Measurements from ENCODE around the gene SLC4A1.

SLC4A1 gene

DNA sequence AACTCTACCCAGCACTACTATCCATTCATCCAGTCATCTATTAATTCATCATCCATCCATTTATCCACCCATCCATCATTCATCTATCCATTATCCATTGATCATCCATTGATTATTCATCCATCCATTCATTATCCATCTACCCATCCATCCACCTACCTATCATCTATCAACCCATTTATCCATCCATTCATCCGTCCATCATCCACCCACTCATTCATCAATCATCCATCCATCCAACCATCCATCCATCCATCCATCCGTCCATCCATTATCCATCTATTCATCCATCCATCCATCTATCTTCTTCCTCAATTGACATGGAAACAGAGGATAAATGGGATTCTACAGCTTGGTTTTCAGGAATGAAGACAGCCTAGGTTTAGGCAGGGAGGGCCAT is 12.0 kb downstream of the SLC4A1 start:
- TF ChIP-seq EZH2phosphoT487 (IDR thresholded peaks at IDR 0.05; ENCODE audit: low read length) (no peak), EZH2 (optimal IDR thresholded peaks at IDR 0.05; ENCODE audit: low read depth, low read length) (no peak)
- TF ChIP-seq, protein P1, sequence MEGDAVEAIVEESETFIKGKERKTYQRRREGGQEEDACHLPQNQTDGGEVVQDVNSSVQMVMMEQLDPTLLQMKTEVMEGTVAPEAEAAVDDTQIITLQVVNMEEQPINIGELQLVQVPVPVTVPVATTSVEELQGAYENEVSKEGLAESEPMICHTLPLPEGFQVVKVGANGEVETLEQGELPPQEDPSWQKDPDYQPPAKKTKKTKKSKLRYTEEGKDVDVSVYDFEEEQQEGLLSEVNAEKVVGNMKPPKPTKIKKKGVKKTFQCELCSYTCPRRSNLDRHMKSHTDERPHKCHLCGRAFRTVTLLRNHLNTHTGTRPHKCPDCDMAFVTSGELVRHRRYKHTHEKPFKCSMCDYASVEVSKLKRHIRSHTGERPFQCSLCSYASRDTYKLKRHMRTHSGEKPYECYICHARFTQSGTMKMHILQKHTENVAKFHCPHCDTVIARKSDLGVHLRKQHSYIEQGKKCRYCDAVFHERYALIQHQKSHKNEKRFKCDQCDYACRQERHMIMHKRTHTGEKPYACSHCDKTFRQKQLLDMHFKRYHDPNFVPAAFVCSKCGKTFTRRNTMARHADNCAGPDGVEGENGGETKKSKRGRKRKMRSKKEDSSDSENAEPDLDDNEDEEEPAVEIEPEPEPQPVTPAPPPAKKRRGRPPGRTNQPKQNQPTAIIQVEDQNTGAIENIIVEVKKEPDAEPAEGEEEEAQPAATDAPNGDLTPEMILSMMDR (IDR thresholded peaks at IDR 0.05; ENCODE audit: low read length), result no peak

DNA sequence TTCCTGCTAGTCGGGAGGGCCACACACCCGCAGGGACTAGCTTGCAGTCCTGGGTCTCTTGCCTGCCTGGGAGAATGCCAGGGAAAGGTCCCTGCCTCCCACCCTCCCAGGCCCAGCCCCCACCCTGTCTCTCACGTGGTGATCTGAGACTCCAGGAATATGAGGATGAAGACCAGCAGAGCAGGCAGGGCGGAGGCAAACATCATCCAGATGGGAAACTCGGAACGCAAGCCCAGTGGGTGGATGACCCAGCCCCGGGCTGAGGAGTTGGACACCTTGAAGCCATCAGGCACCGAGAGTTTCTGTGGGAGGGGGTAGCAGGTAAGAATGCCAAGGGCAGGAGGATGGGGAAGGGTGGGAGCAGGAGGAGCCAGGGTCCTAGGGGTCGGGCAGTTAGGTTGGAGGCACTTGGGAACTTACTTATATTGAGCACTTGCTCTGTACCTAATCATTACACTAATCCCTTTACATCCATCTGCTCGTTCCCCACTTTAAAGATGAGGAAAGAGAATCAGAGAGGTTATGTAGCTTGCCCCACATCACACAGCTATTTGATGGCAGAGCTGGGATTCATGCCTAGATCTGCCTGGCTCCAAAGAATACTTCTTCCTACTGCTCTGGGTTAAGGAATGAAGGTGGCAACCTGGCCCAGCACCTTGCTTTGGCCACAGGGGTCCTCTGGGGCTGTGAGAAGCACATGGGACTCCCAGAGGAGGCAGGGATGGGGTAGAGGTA is 13.4 kb downstream of the SLC4A1 start:
- Histone ChIP-seq H2AFZ (ENCODE audit: low read length) (no peak overlapping the region), H3F3A (ENCODE audit: insufficient read depth, low read length) (no peaks in the 10 kb centered on the region), H3K4me2 (ENCODE audit: low read depth, low read length) (no peak overlapping the region), H3K4me1 (ENCODE audit: low read length) (no peaks in the 10 kb centered on the region), H3K36me3 (replicated peaks; ENCODE audit: insufficient read depth, low read length) (no peaks in the 10 kb centered on the region), H3K79me2 (ENCODE audit: low read length) (no peaks in the 10 kb centered on the region), H3K27ac (ENCODE audit: low read length) (no peak overlapping the region), H3K9me2 (replicated peaks; ENCODE audit: insufficient read depth, low read length) (no peaks in the 10 kb centered on the region), H3K4me3 (ENCODE audit: low read length) (no peak overlapping the region), H3K27me3 (replicated peaks; ENCODE audit: insufficient read depth, low read length) (peaks cover 23% of the 10 kb centered on the region), H3K9ac (ENCODE audit: low read length) (no peak overlapping the region), H4K20me1 (ENCODE audit: insufficient read depth, low read length) (no peaks in the 10 kb centered on the region), H3K9me3 (replicated peaks; ENCODE audit: insufficient read depth, low read length) (no peaks in the 10 kb centered on the region)
- TF ChIP-seq EZH2phosphoT487 (IDR thresholded peaks at IDR 0.05; ENCODE audit: low read length) (no peak), EZH2 (optimal IDR thresholded peaks at IDR 0.05; ENCODE audit: low read depth, low read length) (no peak)
- TF ChIP-seq, protein P1 (IDR thresholded peaks at IDR 0.05; ENCODE audit: low read length), result no peak
- no peak for DNase-seq

More for the DNA sequence above, 12.0 kb downstream of the SLC4A1 start:
- H3K4me3 ChIP-seq (ENCODE audit: low read length), result no peak overlapping the region
- no peak for DNase-seq
- H3K27ac ChIP-seq (ENCODE audit: low read length), result no peak overlapping the region
- H3K4me2 ChIP-seq (ENCODE audit: low read depth, low read length), result no peak overlapping the region
- H3K9ac ChIP-seq (ENCODE audit: low read length), result no peak overlapping the region
- no peaks in the 10 kb centered on the region for H3K9me3 ChIP-seq (replicated peaks; ENCODE audit: insufficient read depth, low read length)
- H3K27me3 ChIP-seq (replicated peaks; ENCODE audit: insufficient read depth, low read length), result peaks cover 23% of the 10 kb centered on the region
- H3K79me2 ChIP-seq (ENCODE audit: low read length), result no peaks in the 10 kb centered on the region
- no peaks in the 10 kb centered on the region for H3K9me2 ChIP-seq (replicated peaks; ENCODE audit: insufficient read depth, low read length)
- H2AFZ ChIP-seq (ENCODE audit: low read length), result no peak overlapping the region
- H3F3A ChIP-seq (ENCODE audit: insufficient read depth, low read length), result no peaks in the 10 kb centered on the region
- no peaks in the 10 kb centered on the region for H3K4me1 ChIP-seq (ENCODE audit: low read length)
- no peaks in the 10 kb centered on the region for H3K36me3 ChIP-seq (replicated peaks; ENCODE audit: insufficient read depth, low read length)
- H4K20me1 ChIP-seq (ENCODE audit: insufficient read depth, low read length), result no peaks in the 10 kb centered on the region

DNA sequence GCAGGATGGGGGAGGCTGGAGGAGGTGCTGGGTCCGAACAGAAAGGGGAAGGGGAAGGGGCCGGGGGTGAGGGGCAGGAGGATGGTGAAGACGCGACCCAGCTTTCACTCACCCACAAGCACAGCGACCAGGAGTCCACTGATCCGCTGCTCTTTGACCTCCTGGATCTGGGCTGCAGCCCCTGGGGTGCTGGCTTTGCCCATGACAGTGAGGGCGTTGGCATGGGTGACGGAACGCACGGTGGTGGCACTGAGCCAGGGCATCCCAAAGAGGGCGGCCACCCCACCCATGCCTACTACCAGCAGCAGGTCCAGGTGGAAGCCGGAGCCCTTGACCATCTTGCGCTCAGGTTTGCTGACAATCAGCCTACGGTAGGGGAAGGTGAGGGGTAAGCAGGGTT is 14.9 kb downstream of the SLC4A1 start:
- H3K27ac ChIP-seq (ENCODE audit: low read length), result no peak overlapping the region
- H3K79me2 ChIP-seq (ENCODE audit: low read length), result no peaks in the 10 kb centered on the region
- no peaks in the 10 kb centered on the region for H3K9me3 ChIP-seq (replicated peaks; ENCODE audit: insufficient read depth, low read length)
- H3K9ac ChIP-seq (ENCODE audit: low read length), result no peak overlapping the region
- TF ChIP-seq, protein P1 (IDR thresholded peaks at IDR 0.05; ENCODE audit: low read length), result no peak
- TF ChIP-seq EZH2phosphoT487 (IDR thresholded peaks at IDR 0.05; ENCODE audit: low read length) (no peak), EZH2 (optimal IDR thresholded peaks at IDR 0.05; ENCODE audit: low read depth, low read length) (no peak)
- no peaks in the 10 kb centered on the region for H3K36me3 ChIP-seq (replicated peaks; ENCODE audit: insufficient read depth, low read length)
- DNase-seq, result no peak
- no peaks in the 10 kb centered on the region for H3K9me2 ChIP-seq (replicated peaks; ENCODE audit: insufficient read depth, low read length)
- no peaks in the 10 kb centered on the region for H4K20me1 ChIP-seq (ENCODE audit: insufficient read depth, low read length)
- no peak overlapping the region for H2AFZ ChIP-seq (ENCODE audit: low read length)
- no peak overlapping the region for H3K4me3 ChIP-seq (ENCODE audit: low read length)
- peaks cover 23% of the 10 kb centered on the region for H3K27me3 ChIP-seq (replicated peaks; ENCODE audit: insufficient read depth, low read length)
- no peak overlapping the region for H3K4me2 ChIP-seq (ENCODE audit: low read depth, low read length)
- H3F3A ChIP-seq (ENCODE audit: insufficient read depth, low read length), result no peaks in the 10 kb centered on the region
- no peaks in the 10 kb centered on the region; the same call in 1 of the 2 replicates for H3K4me1 ChIP-seq (ENCODE audit: low read length)

Data from MM.1S (cell line).